ENCODE results near the gene PCYT1A.

PCYT1A gene

GRCh38 chr3:196193133-196193735, 94.3 kb downstream of the PCYT1A start:
- no peak for ATAC-seq
- TF ChIP-seq TOX (CRISPR knock-in tag; IDR thresholded peaks at IDR 0.05; ENCODE audit: borderline replicate concordance) (no peak), ZFP30 (CRISPR knock-in tag; IDR thresholded peaks at IDR 0.05) (no peak), ZC3H10 (CRISPR knock-in tag; IDR thresholded peaks at IDR 0.05) (no peak), OSR1 (CRISPR knock-in tag; IDR thresholded peaks at IDR 0.05) (no peak), SNAI2 (CRISPR knock-in tag; IDR thresholded peaks at IDR 0.05) (no peak), ZNF8 (CRISPR knock-in tag; IDR thresholded peaks at IDR 0.05) (no peak), ESRRG (CRISPR knock-in tag; IDR thresholded peaks at IDR 0.05) (no peak), PATZ1 (CRISPR knock-in tag; IDR thresholded peaks at IDR 0.05; ENCODE audit: borderline replicate concordance) (no peak), PPARA (CRISPR knock-in tag; IDR thresholded peaks at IDR 0.05; ENCODE audit: borderline replicate concordance) (no peak), ISL1 (CRISPR knock-in tag; IDR thresholded peaks at IDR 0.05) (no peak), CREB5 (CRISPR knock-in tag; IDR thresholded peaks at IDR 0.05; ENCODE audit: low read depth) (no peak), ZNF565 (CRISPR knock-in tag; conservative IDR thresholded peaks at IDR 0.05; ENCODE audit: low read depth) (no peak), POU6F1 (CRISPR knock-in tag; IDR thresholded peaks at IDR 0.05; ENCODE audit: borderline replicate concordance, low read depth) (no peak), BACH2 (CRISPR knock-in tag; IDR thresholded peaks at IDR 0.05; ENCODE audit: borderline replicate concordance) (no peak), GLIS3 (CRISPR knock-in tag; IDR thresholded peaks at IDR 0.05) (no peak)

GRCh38 chr3:196192524-196193051, 94.9 kb downstream of the PCYT1A start:
- TF ChIP-seq ESRRG (CRISPR knock-in tag; IDR thresholded peaks at IDR 0.05) (no peak), ZNF565 (CRISPR knock-in tag; conservative IDR thresholded peaks at IDR 0.05; ENCODE audit: low read depth) (no peak), ISL1 (CRISPR knock-in tag; IDR thresholded peaks at IDR 0.05) (no peak), TOX (CRISPR knock-in tag; IDR thresholded peaks at IDR 0.05; ENCODE audit: borderline replicate concordance) (no peak), OSR1 (CRISPR knock-in tag; IDR thresholded peaks at IDR 0.05) (no peak), TSHZ2 (CRISPR knock-in tag; IDR thresholded peaks at IDR 0.05) (no peak), ZFP3 (CRISPR knock-in tag; IDR thresholded peaks at IDR 0.05) (no peak), ZC3H10 (CRISPR knock-in tag; IDR thresholded peaks at IDR 0.05) (no peak), ZNF70 (CRISPR knock-in tag; IDR thresholded peaks at IDR 0.05) (no peak), CREB5 (CRISPR knock-in tag; IDR thresholded peaks at IDR 0.05; ENCODE audit: low read depth) (no peak)
- ATAC-seq = no peak

GRCh38 chr3:196192036-196192523, 95.4 kb downstream of the PCYT1A start:
- ATAC-seq = no peak
- TF ChIP-seq TCF4 (CRISPR knock-in tag; IDR thresholded peaks at IDR 0.05; ENCODE audit: borderline replicate concordance) = no peak
- TF ChIP-seq ARNTL (CRISPR knock-in tag; IDR thresholded peaks at IDR 0.05; ENCODE audit: borderline replicate concordance, low read depth) = no peak
- TF ChIP-seq SNAI2 (CRISPR knock-in tag; IDR thresholded peaks at IDR 0.05) = no peak
- TF ChIP-seq CSRNP3 (CRISPR knock-in tag; IDR thresholded peaks at IDR 0.05) = no peak
- no peak for TF ChIP-seq ISL1 (CRISPR knock-in tag; IDR thresholded peaks at IDR 0.05)
- TF ChIP-seq ZFP3 (CRISPR knock-in tag; IDR thresholded peaks at IDR 0.05) = no peak
- no peak for TF ChIP-seq TOX (CRISPR knock-in tag; IDR thresholded peaks at IDR 0.05; ENCODE audit: borderline replicate concordance)
- TF ChIP-seq PATZ1 (CRISPR knock-in tag; IDR thresholded peaks at IDR 0.05; ENCODE audit: borderline replicate concordance) = no peak
- TF ChIP-seq CSDC2 (CRISPR knock-in tag; IDR thresholded peaks at IDR 0.05) = no peak
- TF ChIP-seq ESRRG (CRISPR knock-in tag; IDR thresholded peaks at IDR 0.05) = no peak
- TF ChIP-seq OSR1 (CRISPR knock-in tag; IDR thresholded peaks at IDR 0.05) = no peak
- no peak for TF ChIP-seq ZC3H10 (CRISPR knock-in tag; IDR thresholded peaks at IDR 0.05)

Measured in SK-N-SH treated with all-trans-retinoic acid at 6 μM for 48 hours (cell line).